EH (cell line): ENCODE measurements around the gene KNDC1.
"Not testable (repeated sequence)": the region's sequence is repeated elsewhere in the genome, so short reads cannot be mapped to it uniquely, and the experiment has no call there.

ENCODE experiments used
- DNase-seq: peaks from one replicate; pipeline ENCODE4 v3.0.0-alpha.2; 2015; ENCODE audit warnings: low read depth

Gene KNDC1

GRCh38 chr10:133126431-133127290, 33.4 kb upstream of the KNDC1 start:
- DNase-seq: no peak

- DNase-seq: no peak
Observed at GRCh38 chr10:133127291-133128125, 32.5 kb upstream of the KNDC1 start.

- DNase-seq: no peak
Observed at GRCh38 chr10:133128126-133129070, 31.6 kb upstream of the KNDC1 start.

- no peak for DNase-seq
Observed at GRCh38 chr10:133129071-133129858, 30.8 kb upstream of the KNDC1 start.

GRCh38 chr10:133129859-133130495, 30.0 kb upstream of the KNDC1 start:
- no peak for DNase-seq

GRCh38 chr10:133130602-133131001, 29.4 kb upstream of the KNDC1 start:
- no peak for DNase-seq

- no peak for DNase-seq
Observed at GRCh38 chr10:133131053-133131452, 29.0 kb upstream of the KNDC1 start.

- no peak for DNase-seq
Observed at GRCh38 chr10:133131734-133132472, 28.1 kb upstream of the KNDC1 start.

GRCh38 chr10:133132473-133133291, 27.3 kb upstream of the KNDC1 start:
- DNase-seq: no peak

- no peak for DNase-seq
Observed at GRCh38 chr10:133133471-133134231, 26.4 kb upstream of the KNDC1 start.

- DNase-seq: no peak
Observed at GRCh38 chr10:133134411-133135115, 25.5 kb upstream of the KNDC1 start.

GRCh38 chr10:133135116-133135465, 24.9 kb upstream of the KNDC1 start:
- no peak for DNase-seq

- DNase-seq: not testable (repeated sequence)
Observed at GRCh38 chr10:133137486-133138145, 22.4 kb upstream of the KNDC1 start.

GRCh38 chr10:133139551-133140065, 20.4 kb upstream of the KNDC1 start:
- DNase-seq: no peak

GRCh38 chr10:133140417-133141143, 19.4 kb upstream of the KNDC1 start:
- no peak for DNase-seq
